Epithelial cell of prostate (primary cell): ENCODE measurements around the gene CHCHD3.
"Not testable (repeated sequence)": the region's sequence is repeated elsewhere in the genome, so short reads cannot be mapped to it uniquely, and the experiment has no call there.

Experiments used
- DNase-seq: peaks from one replicate; pipeline ENCODE4 v3.0.0-alpha.2; 2011; ENCODE audit warnings: low read depth, low spot score
- H3K27ac ChIP-seq: fragments of 450-650 bp; 2 replicates; pipeline ENCODE4 v1.5.1; 2017; ENCODE audit warnings: mild to moderate bottlenecking

CHCHD3 gene

GRCh38 chr7:132929944-132930343 is 151.9 kb downstream of the CHCHD3 start:
- not testable (repeated sequence) for H3K27ac ChIP-seq

GRCh38 chr7:132919771-132920170 is 162.1 kb downstream of the CHCHD3 start:
- no peak for DNase-seq

More at GRCh38 chr7:132929944-132930343, 151.9 kb downstream of the CHCHD3 start:
- not testable (repeated sequence) for DNase-seq

GRCh38 chr7:132915647-132916046 is 166.2 kb downstream of the CHCHD3 start:
- H3K27ac ChIP-seq = no peak overlapping the region
- no peak for DNase-seq

More at GRCh38 chr7:132919771-132920170, 162.1 kb downstream of the CHCHD3 start:
- H3K27ac ChIP-seq = no peak overlapping the region

GRCh38 chr7:132910657-132911056 is 171.2 kb downstream of the CHCHD3 start:
- no peak overlapping the region for H3K27ac ChIP-seq
- DNase-seq = no peak

GRCh38 chr7:132907380-132907940 is 174.4 kb downstream of the CHCHD3 start:
- H3K27ac ChIP-seq = no peak overlapping the region
- no peak for DNase-seq

- no peak for DNase-seq
- no peak overlapping the region for H3K27ac ChIP-seq
These were observed 175.6 kb downstream of the CHCHD3 start for GRCh38 chr7:132906193-132906835.

GRCh38 chr7:132905136-132905535 is 176.8 kb downstream of the CHCHD3 start:
- DNase-seq, H3K27ac ChIP-seq: not testable (repeated sequence)

- peak overlapping the region; percentile 14 for H3K27ac ChIP-seq
- DNase-seq = peak; percentile 3
These were observed 177.7 kb downstream of the CHCHD3 start for GRCh38 chr7:132904209-132904608.

GRCh38 chr7:132902294-132902693 is 179.6 kb downstream of the CHCHD3 start:
- not testable (repeated sequence) for H3K27ac ChIP-seq, DNase-seq

GRCh38 chr7:132901241-132901640 is 180.6 kb downstream of the CHCHD3 start:
- DNase-seq = no peak
- H3K27ac ChIP-seq = no peak overlapping the region

- DNase-seq = no peak
- H3K27ac ChIP-seq = no peak overlapping the region
These were observed 182.1 kb downstream of the CHCHD3 start for GRCh38 chr7:132899833-132900232.

- not testable (repeated sequence) for DNase-seq, H3K27ac ChIP-seq
These were observed 183.2 kb downstream of the CHCHD3 start for GRCh38 chr7:132898641-132899175.

GRCh38 chr7:132897093-132897687 is 184.7 kb downstream of the CHCHD3 start:
- no peak for DNase-seq
- H3K27ac ChIP-seq = no peak overlapping the region

GRCh38 chr7:132895231-132895630 is 186.7 kb downstream of the CHCHD3 start:
- no peak for DNase-seq

GRCh38 chr7:132893560-132893959 is 188.3 kb downstream of the CHCHD3 start:
- no peak for DNase-seq
- H3K27ac ChIP-seq = no peak overlapping the region

More at GRCh38 chr7:132895231-132895630, 186.7 kb downstream of the CHCHD3 start:
- H3K27ac ChIP-seq = no peak overlapping the region

GRCh38 chr7:132892744-132893143 is 189.1 kb downstream of the CHCHD3 start:
- H3K27ac ChIP-seq = not testable (repeated sequence)

GRCh38 chr7:132891554-132891953 is 190.3 kb downstream of the CHCHD3 start:
- H3K27ac ChIP-seq = no peak overlapping the region
- no peak for DNase-seq

More at GRCh38 chr7:132892744-132893143, 189.1 kb downstream of the CHCHD3 start:
- not testable (repeated sequence) for DNase-seq

GRCh38 chr7:132882714-132883428 is 199.0 kb downstream of the CHCHD3 start:
- H3K27ac ChIP-seq = no peak overlapping the region
- DNase-seq = no peak

GRCh38 chr7:132881317-132881716 is 200.6 kb downstream of the CHCHD3 start:
- no peak for DNase-seq
- no peak overlapping the region for H3K27ac ChIP-seq

- no peak overlapping the region for H3K27ac ChIP-seq
- DNase-seq = no peak
These were observed 202.3 kb downstream of the CHCHD3 start for GRCh38 chr7:132879579-132879978.
